Peyer's patch (tissue), 4 donors: ENCODE results near the gene TAS2R39.

Experiments used
- CTCF ChIP-seq, 6 experiments: fragments of 450-650 bp in 4 of 6; fragments of 200-600 bp in 2 of 6; sonication (generic) in 1 of 6; IDR thresholded peaks; one replicate each; pipeline ENCODE4 v1.5.1; 2017 to 2019; ENCODE audit warnings: antibody characterized with exemption in 6 of 6, mild to moderate bottlenecking in 3 of 6, moderate library complexity in 1 of 6
- POLR2A ChIP-seq, 2 donors: fragments of 450-650 bp; IDR thresholded peaks; one replicate each; pipeline ENCODE4 v1.5.1; 2017; ENCODE audit warnings: antibody characterized with exemption in 2 of 2, mild to moderate bottlenecking in 2 of 2, moderate library complexity in 2 of 2

GRCh38 chr7:143183024-143183423 lies at the start of gene TAS2R39:
- TF ChIP-seq CTCF (IDR thresholded peaks at IDR 0.05): no peak
- TF ChIP-seq POLR2A (IDR thresholded peaks at IDR 0.05): no peak
